Activated CD4-positive, alpha-beta T cell treated with anti-CD3 and anti-CD28 coated beads for 36 hours (primary cell): ENCODE results near the gene WIPF1. TPM values are rescaled to one million over a fixed set of nuclear protein-coding genes. Genes with fewer than 3 reads are reported as not detected.

Experiments
- ATAC-seq: fragments of 200-7000 bp; cut with Tn5 transposase; one replicate; pipeline ENCODE4 v1.10.0; 2021; ENCODE audit warnings: mild to moderate bottlenecking, moderate library complexity
- CTCF ChIA-PET: fragments of 350-600 bp; sonication (Branson Sonifier 250); formaldehyde crosslinking; loops from one replicate; lab custom pipeline; 2021; ENCODE audit warnings: antibody characterized with exemption; lab: Charles Lee
- POLR2A ChIA-PET: fragments of 350-600 bp; sonication (Branson Sonifier 250); formaldehyde crosslinking; loops from one replicate; lab custom pipeline; 2021; ENCODE audit warnings: antibody characterized with exemption, inconsistent platforms; lab: Charles Lee
- DNase-seq: peaks from one replicate; pipeline ENCODE4 v3.0.0-alpha.2; 2020
- H3K27ac Mint-ChIP-seq: one replicate; pipeline ENCODE4 v1.8.0; 2021; ENCODE audit warnings: mixed read lengths
- H3K27me3 Mint-ChIP-seq: one replicate; pipeline ENCODE4 v1.8.0; 2021; ENCODE audit warnings: mixed read lengths
- H3K36me3 Mint-ChIP-seq: one replicate; pipeline ENCODE4 v1.8.0; 2021; ENCODE audit warnings: low read depth, mixed read lengths
- H3K4me1 Mint-ChIP-seq: one replicate; pipeline ENCODE4 v1.8.0; 2021; ENCODE audit warnings: mixed read lengths
- H3K4me3 Mint-ChIP-seq: one replicate; pipeline ENCODE4 v1.8.0; 2021; ENCODE audit warnings: mild to moderate bottlenecking, moderate library complexity, mixed read lengths
- H3K9me3 Mint-ChIP-seq: one replicate; pipeline ENCODE4 v1.8.0; 2021; ENCODE audit warnings: low read depth, mixed read lengths
- intact Hi-C, 2 experiments: fragments of 100-400 bp; cut with DNase I in 1 of 2; cut with micrococcal nuclease in 1 of 2; formaldehyde crosslinking; loops; one replicate each; pipeline versions ENCODE4 v1.14.2 to v1.15.1; 2022 to 2024; cut with DNase I, micrococcal nuclease
- total RNA-seq, 2 experiments: library from RNA; stranded (reverse); gene quantifications; one replicate each; pipeline ENCODE4 v1.2.3, GENCODE V29; 2021

The WIPF1 gene
- total RNA-seq, 2 experiments from 2014 or later, result 161 to 188 TPM

DNA sequence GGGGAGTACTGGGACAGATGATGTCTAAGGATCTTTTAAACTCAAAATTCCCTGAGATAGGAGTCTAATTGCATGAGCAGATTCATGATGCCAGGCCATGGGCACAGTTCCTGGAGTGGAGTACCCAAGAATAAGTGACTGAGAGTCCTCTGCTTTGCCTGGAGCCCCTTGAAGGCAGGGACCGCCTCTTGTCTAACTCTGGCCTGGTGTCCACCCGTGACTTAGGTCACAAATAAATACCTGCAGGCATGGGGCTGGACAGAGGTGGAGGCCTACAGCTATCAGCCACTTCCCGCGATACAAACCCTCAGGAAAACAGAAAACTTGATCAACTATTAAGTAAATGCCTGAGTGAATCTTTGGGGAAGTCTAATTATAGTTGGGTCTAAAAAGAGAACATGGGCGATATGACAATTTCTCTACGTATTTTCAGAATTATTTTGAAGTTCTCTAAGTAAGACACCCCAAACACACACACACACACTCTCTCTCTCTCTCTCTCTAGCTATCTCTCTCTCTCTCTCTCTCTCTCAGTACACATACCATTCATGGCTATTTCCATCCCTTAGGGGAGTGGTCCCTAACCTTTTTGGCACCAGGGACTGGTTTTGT is 1.8 kb upstream of the WIPF1 start:
- Mint-ChIP-seq H3K36me3 (peaks cover 30% of the 10 kb centered on the region), H3K27ac (peak overlapping the region; percentile 97), H3K9me3 (peaks cover 5% of the 10 kb centered on the region), H3K27me3 (no peaks in the 10 kb centered on the region), H3K4me3 (no peak overlapping the region), H3K4me1 (peaks cover 74% of the 10 kb centered on the region)
- POLR2A ChIA-PET, result interaction anchor here (0.7 to 1.4 kb wide), 2 partner anchors 19 to 115 kb away, joined by 3 to 5 read pairs; no protein-coding TSS in a partner anchor
- ATAC-seq, result no peak
- DNase-seq, result no peak
- CTCF ChIA-PET, result interaction anchor here (0.6 to 3.2 kb wide), 9 partner anchors 11 to 136 kb away, joined by 3 to 28 read pairs (median 4); no protein-coding TSS in a partner anchor
- intact Hi-C loops, result loop anchor here in 1 of 2 experiments (5.0 kb wide), 1 partner anchor 568 kb away; the partner anchor contains the start of gene ATF2

DNA sequence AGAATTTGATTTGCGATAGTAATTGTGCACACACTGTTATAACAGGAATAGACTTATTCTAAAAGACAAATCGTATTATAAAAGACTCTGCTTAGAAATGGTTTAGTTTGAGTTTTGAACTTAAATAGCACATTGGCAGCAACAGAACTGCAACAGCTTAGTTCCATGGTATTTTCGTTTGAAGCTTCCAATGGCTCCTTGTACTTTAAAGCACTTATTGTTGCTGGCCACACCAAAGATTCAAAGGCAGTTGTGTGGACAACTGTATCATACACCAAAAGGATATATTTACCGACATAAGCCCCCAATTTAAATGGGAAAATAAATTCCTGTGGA is 627 bp downstream of the WIPF1 start:
- H3K36me3 Mint-ChIP-seq, result peaks cover 35% of the 10 kb centered on the region
- POLR2A ChIA-PET, result interaction anchor here (0.6 to 2.6 kb wide), 6 partner anchors 11 to 112 kb away, joined by 3 to 9 read pairs (median 4); no protein-coding TSS in a partner anchor

DNA sequence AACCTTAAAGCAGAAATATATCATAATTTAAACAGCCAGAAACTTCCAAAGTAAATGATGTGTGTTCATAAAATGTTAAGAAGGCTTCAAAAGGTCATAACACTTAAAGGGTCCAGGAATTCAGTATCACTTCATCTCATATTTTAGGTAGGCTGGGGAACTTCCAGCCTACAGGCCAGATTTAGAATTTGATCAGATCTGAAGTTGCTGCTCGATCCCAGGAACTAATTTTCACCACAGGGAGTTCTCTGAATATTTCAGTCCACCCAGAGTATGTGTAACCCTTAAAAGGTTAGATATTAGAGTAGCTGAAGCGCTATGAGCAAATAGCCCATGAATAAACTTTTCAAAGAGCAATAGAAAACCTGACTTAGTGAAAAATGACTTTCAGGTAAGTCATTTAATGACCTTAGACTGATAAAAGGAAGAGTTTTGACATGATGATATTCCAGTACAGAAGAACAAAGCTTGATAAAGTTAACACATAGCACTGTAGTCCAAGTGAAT is 1.7 kb downstream of the WIPF1 start:
- intact Hi-C loops, result loop anchor here (1.0 to 5.0 kb wide), 5 partner anchors 12 to 633 kb away; partner anchors contain the start of gene ATF2 (in 1 of the 2)
- Mint-ChIP-seq H3K36me3 (peaks cover 40% of the 10 kb centered on the region), H3K27me3 (no peaks in the 10 kb centered on the region), H3K27ac (peak overlapping the region; percentile 97), H3K9me3 (peaks cover 5% of the 10 kb centered on the region), H3K4me3 (peak overlapping the region; percentile 70), H3K4me1 (peaks cover 65% of the 10 kb centered on the region)
- CTCF ChIA-PET, result interaction anchor here (1.0 to 6.0 kb wide), 11 partner anchors 9 to 153 kb away, joined by 3 to 64 read pairs (median 5); no protein-coding TSS in a partner anchor
- ATAC-seq, result peak; percentile 35
- POLR2A ChIA-PET, result interaction anchor here (1.2 to 2.6 kb wide), 4 partner anchors 13 to 88 kb away, joined by 3 to 9 read pairs (median 4); no protein-coding TSS in a partner anchor
- DNase-seq, result no peak

More for the DNA sequence above, 627 bp downstream of the WIPF1 start:
- Mint-ChIP-seq H3K4me1 (peaks cover 65% of the 10 kb centered on the region), H3K4me3 (peak overlapping the region; percentile 70), H3K27me3 (no peaks in the 10 kb centered on the region), H3K27ac (peak overlapping the region; percentile 97), H3K9me3 (peaks cover 5% of the 10 kb centered on the region)
- no peak for DNase-seq
- ATAC-seq, result no peak
- CTCF ChIA-PET, result interaction anchor here (0.8 to 6.0 kb wide), 11 partner anchors 14 to 152 kb away, joined by 3 to 64 read pairs (median 4); no protein-coding TSS in a partner anchor
- intact Hi-C loops, result loop anchor here (1.0 to 5.0 kb wide), 4 partner anchors 37 to 634 kb away; partner anchors contain the start of gene ATF2 (in 1 of the 2)

DNA sequence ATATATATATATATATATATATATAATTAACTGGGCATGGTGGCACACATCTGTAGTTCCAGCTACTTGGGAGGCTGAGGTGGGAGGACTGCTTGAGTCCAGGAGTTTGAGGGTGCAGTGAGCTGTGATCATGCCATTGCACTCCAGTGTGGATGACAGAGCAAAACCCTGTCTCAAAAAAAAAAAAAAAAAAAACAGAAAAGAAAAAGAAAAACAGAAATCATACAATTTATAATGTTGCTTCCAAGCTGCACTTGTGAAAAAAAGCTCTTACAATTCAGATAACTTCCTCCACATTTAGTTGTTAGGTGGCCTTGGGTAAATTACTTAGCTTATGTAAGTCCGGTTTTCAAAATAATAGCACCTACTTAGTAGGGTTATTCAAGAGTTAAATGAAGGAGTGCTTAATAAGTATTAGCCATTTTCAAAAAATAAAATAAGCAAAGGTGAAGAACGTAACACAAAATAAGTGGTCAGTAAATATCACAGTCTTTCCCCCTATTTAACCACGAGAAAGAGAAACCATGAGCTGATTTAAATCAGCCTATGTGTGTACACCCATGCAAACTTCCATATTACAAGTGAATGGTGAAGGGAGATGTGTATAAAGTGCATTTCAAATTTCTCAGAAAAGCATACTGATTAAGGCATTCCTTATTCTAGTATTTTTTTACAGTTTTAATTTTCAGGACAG is 2.3 kb downstream of the WIPF1 start:
- intact Hi-C loops, result loop anchor here in 1 of 2 experiments (5.0 kb wide), 1 partner anchor 572 kb away; the partner anchor contains the start of gene ATF2
- H3K4me3 Mint-ChIP-seq, result peak overlapping the region; percentile 70
- no peak for ATAC-seq
- DNase-seq, result no peak
- peaks cover 41% of the 10 kb centered on the region for H3K36me3 Mint-ChIP-seq
- H3K27me3 Mint-ChIP-seq, result no peaks in the 10 kb centered on the region
- H3K4me1 Mint-ChIP-seq, result peaks cover 66% of the 10 kb centered on the region
- H3K9me3 Mint-ChIP-seq, result peaks cover 4% of the 10 kb centered on the region
- H3K27ac Mint-ChIP-seq, result peak overlapping the region; percentile 97
- CTCF ChIA-PET, result interaction anchor here (0.6 to 6.0 kb wide), 12 partner anchors 9 to 613 kb away, joined by 3 to 64 read pairs (median 4); no protein-coding TSS in a partner anchor
- POLR2A ChIA-PET, result interaction anchor here (0.6 to 2.6 kb wide), 5 partner anchors 13 to 102 kb away, joined by 3 to 9 read pairs (median 3); no protein-coding TSS in a partner anchor

DNA sequence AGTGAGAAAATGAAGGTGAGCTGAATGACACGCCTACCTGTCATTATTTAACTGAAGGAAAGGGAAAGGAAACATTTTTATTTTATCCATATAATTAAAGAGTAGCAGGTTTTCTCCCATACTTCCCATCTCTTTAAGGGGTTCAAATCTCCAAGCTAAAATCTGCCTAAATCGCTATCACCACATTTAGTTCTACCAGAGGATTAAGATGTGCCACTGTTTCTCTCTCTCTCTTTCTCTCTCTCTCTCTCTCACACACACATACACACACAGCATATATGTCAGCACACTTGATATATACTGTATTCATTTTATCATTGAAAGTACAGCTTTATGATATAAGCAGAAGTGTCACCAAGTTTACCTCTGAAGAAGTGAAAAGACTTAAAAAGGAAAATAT is 3.1 kb downstream of the WIPF1 start:
- ATAC-seq (no peak), DNase-seq (no peak)
- Mint-ChIP-seq H3K27me3 (no peaks in the 10 kb centered on the region), H3K9me3 (no peaks in the 10 kb centered on the region), H3K36me3 (peaks cover 40% of the 10 kb centered on the region), H3K4me3 (peak overlapping the region; percentile 70), H3K27ac (peak overlapping the region; percentile 97), H3K4me1 (peaks cover 63% of the 10 kb centered on the region)
- CTCF ChIA-PET, result interaction anchor here (0.9 to 6.0 kb wide), 14 partner anchors 8 to 253 kb away, joined by 3 to 64 read pairs (median 5); partner anchors contain the start of gene GPR155
- intact Hi-C loops, result loop anchor here (1.0 to 5.0 kb wide), 2 partner anchors 14 to 632 kb away; no protein-coding TSS in a partner anchor
- POLR2A ChIA-PET, result interaction anchor here (1.0 to 1.6 kb wide), 5 partner anchors 9 to 89 kb away, joined by 3 to 5 read pairs (median 3); no protein-coding TSS in a partner anchor

DNA sequence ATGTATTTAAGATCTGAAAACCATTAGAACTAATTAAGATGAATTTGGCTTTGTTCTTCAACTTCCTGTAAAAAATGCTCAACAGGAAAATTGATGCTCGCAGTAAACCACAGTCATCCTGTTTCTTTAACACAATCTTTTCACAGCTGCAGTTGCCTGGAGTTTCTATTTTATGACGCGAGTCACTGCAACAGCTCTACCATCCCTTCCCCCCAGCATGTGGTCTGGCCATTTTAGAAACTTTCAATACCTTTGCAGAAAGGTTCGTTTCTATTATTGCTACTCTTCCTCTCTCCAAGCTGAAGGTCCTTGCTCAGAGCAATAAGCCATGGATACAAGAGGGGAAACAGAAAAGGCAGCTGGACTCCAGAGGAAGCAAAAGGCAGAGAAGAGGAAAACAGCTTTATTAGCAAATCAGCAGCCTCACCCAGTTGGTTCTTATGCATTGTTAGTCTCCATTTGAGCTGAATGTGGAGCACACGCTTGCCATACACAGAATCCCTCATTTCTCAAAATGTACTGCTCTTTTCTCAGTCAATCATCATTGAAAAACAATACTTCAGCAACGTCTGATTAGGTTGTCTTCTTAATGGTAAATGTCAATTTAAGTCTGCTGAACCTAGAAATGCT is 3.9 kb downstream of the WIPF1 start:
- intact Hi-C loops, result loop anchor here (1.0 to 5.0 kb wide), 4 partner anchors 15 to 631 kb away; partner anchors contain the start of gene GPR155 (in 1 of the 2)
- peak; percentile 80 for DNase-seq
- POLR2A ChIA-PET, result interaction anchor here (0.6 to 1.3 kb wide), 6 partner anchors 9 to 101 kb away, joined by 3 to 5 read pairs (median 3); no protein-coding TSS in a partner anchor
- peak overlapping the region; percentile 97 for H3K27ac Mint-ChIP-seq
- CTCF ChIA-PET, result interaction anchor here (0.7 to 6.0 kb wide), 18 partner anchors 9 to 252 kb away, joined by 3 to 64 read pairs (median 5); partner anchors contain the start of gene GPR155
- peaks cover 63% of the 10 kb centered on the region for H3K4me1 Mint-ChIP-seq
- peaks cover 37% of the 10 kb centered on the region for H3K36me3 Mint-ChIP-seq
- peak overlapping the region; percentile 70 for H3K4me3 Mint-ChIP-seq
- ATAC-seq, result peak; percentile 67
- H3K9me3 Mint-ChIP-seq, result no peaks in the 10 kb centered on the region
- H3K27me3 Mint-ChIP-seq, result no peaks in the 10 kb centered on the region

DNA sequence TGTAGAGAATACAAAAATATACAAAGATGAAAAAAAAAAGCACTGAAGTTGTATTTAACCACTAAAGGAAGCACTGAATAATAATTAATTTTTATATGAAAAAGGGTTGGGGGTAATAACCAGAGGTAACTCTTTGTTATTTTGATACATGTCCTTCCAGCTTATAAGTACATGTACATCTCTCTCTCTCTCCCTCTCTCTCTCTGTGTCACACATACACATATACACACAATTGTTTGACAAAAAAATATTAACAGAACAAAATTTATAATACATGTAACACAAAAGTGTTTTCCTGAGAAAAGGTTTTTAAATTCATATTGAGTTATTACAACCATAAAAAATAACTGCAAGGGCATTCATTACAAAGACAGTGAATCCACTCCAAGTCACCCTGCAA is 4.6 kb downstream of the WIPF1 start:
- CTCF ChIA-PET, result interaction anchor here (0.9 to 6.0 kb wide), 10 partner anchors 10 to 107 kb away, joined by 3 to 64 read pairs (median 7); partner anchors contain the start of gene GPR155
- peak overlapping the region; percentile 70 for H3K4me3 Mint-ChIP-seq
- H3K27me3 Mint-ChIP-seq, result no peaks in the 10 kb centered on the region
- H3K36me3 Mint-ChIP-seq, result peaks cover 37% of the 10 kb centered on the region
- peaks cover 63% of the 10 kb centered on the region for H3K4me1 Mint-ChIP-seq
- DNase-seq, result no peak
- POLR2A ChIA-PET, result interaction anchor here (0.5 to 1.3 kb wide), 4 partner anchors 18 to 656 kb away, joined by 3 to 5 read pairs (median 3); no protein-coding TSS in a partner anchor
- H3K27ac Mint-ChIP-seq, result peak overlapping the region; percentile 97
- intact Hi-C loops, result loop anchor here (1.0 to 5.0 kb wide), 3 partner anchors 40 to 631 kb away; partner anchors contain the start of gene GPR155 (in 1 of the 2)
- no peak for ATAC-seq
- H3K9me3 Mint-ChIP-seq, result no peaks in the 10 kb centered on the region

DNA sequence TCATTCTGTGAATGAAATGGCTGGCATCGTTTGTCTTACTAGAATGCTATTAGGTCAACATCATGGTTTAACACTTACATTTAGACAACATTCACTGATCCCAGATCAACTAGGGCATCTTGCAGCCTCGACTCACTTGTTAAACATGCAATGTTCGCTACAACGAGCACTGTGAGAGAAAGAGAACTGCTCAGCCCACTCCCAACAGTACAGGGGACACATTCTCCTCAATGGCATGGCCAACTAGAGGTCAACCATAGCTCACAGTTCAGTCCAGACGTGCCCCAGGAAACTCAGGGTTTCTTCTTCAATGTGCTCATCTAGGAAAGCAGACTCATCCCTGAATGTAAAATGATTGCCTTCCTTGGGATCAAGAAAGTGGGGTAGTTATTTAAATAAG is 5.9 kb downstream of the WIPF1 start:
- ATAC-seq, result no peak
- ChIA-PET POLR2A (interaction anchor here (0.6 kb wide), 1 partner anchor 157 kb away, joined by 4 read pairs; no protein-coding TSS in a partner anchor), CTCF (interaction anchor here (0.6 to 2.6 kb wide), 6 partner anchors 10 to 123 kb away, joined by 3 to 14 read pairs (median 5); no protein-coding TSS in a partner anchor)
- Mint-ChIP-seq H3K27me3 (no peaks in the 10 kb centered on the region), H3K9me3 (no peaks in the 10 kb centered on the region), H3K4me1 (peaks cover 68% of the 10 kb centered on the region), H3K36me3 (peaks cover 32% of the 10 kb centered on the region), H3K4me3 (peak overlapping the region; percentile 52), H3K27ac (peak overlapping the region; percentile 92)
- no peak for DNase-seq
- intact Hi-C loops, result loop anchor here in 1 of 2 experiments (5.0 kb wide), 1 partner anchor 629 kb away; no protein-coding TSS in a partner anchor

DNA sequence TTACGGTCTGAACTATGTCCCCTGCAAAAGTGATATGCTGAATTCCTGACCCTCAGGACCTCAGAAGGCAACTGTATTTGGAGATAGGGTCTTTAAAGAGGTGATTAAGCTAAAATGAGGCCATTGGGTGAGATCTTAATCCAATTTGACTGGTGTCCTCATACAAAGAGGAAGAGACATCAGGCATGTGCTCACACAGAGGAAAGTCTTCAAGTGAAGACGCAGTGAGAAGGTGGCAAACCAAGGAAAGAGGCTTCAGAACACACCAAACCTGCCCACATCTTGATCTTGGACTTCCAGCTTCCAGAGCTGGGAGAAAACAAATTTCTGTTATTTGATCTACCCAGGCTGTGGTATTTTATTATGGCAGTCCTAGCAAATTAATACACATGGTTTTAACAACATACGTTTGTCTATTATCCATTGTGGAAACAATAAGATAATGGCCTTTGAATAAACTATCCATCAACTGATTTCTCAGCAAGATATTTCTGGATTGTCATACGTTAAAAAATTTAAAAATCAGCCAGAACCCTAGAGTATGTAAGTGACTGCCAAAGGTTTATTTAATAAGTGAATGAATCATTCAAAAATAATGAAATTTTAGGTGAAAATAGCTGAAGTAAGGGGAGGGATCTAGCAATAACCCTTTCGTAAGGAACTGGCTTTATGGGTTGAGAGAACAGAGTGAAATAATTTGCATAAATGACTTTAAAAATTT is 6.5 kb downstream of the WIPF1 start:
- intact Hi-C loops, result loop anchor here in 1 of 2 experiments (5.0 kb wide), 1 partner anchor 629 kb away; no protein-coding TSS in a partner anchor
- Mint-ChIP-seq H3K4me1 (peaks cover 71% of the 10 kb centered on the region), H3K36me3 (peaks cover 30% of the 10 kb centered on the region), H3K27ac (peak overlapping the region; percentile 92), H3K9me3 (no peaks in the 10 kb centered on the region), H3K4me3 (peak overlapping the region; percentile 52), H3K27me3 (no peaks in the 10 kb centered on the region)
- POLR2A ChIA-PET, result no interaction called here
- DNase-seq (no peak), ATAC-seq (no peak)
- CTCF ChIA-PET, result interaction anchor here (0.6 to 2.6 kb wide), 8 partner anchors 9 to 123 kb away, joined by 3 to 14 read pairs (median 4); no protein-coding TSS in a partner anchor
